Measurements from ENCODE around the gene ORM2.

- TF ChIP-seq CTCF (IDR thresholded peaks at IDR 0.05; ENCODE audit: insufficient read depth, low read depth, low read length) (no peak), EZH2 (IDR thresholded peaks at IDR 0.05; ENCODE audit: insufficient read depth, low read length) (no peak)
These were observed 10.5 kb upstream of the ORM2 start for GRCh38 chr9:114319147-114319546.

All from astrocyte (in vitro differentiated cells and primary cell).